K562 (cell line): ENCODE data around the gene ARMC7. TPM values are rescaled to one million over a fixed set of nuclear protein-coding genes. Genes with fewer than 3 reads are reported as not detected.
"Not testable (repeated sequence)": the region's sequence is repeated elsewhere in the genome, so short reads cannot be mapped to it uniquely, and the experiment has no call there.

Experiments used
- ATAC-seq: fragments of 200-7000 bp; cut with Tn5 transposase; 3 replicates; pipeline ENCODE4 v1.9.1; 2020; ENCODE audit warnings: moderate library complexity
- BruUV-seq: library from RNA; stranded (reverse); fragments of 400-500 nt; replicated peaks from 2 replicates; lab custom pipeline; 2021; lab: Mats Ljungman, UMichigan
- CTCF ChIA-PET: fragments of 300-600 bp; formaldehyde crosslinking; extraction: SDS; loops from one replicate; lab custom pipeline; 2021; ENCODE audit warnings: low intra/inter-chr PET ratio; lab: Yijun Ruan, JAX
- POLR2A ChIA-PET: fragments of 300-600, 350-650 bp; sonication (Branson Sonifier 250); formaldehyde crosslinking; extraction: SDS; loops from one replicate; lab custom pipeline; 2021; ENCODE audit warnings: antibody characterized with exemption, inconsistent platforms; lab: Yijun Ruan, JAX
- DNase-seq, 4 experiments: peaks; one replicate each; pipeline versions ENCODE4 v3.0.0 to v3.0.0-alpha.2; 2011 to 2018; ENCODE audit warnings: low spot score in 3 of 4, mixed read lengths in 3 of 4; ENCODE audit errors: extremely low read depth in 1 of 4
- FAIRE-seq: peaks from 2 replicates; lab custom pipeline; 2011; peaks lifted over from hg19 to GRCh38; lab: Jason Lieb, UNC
- H2AFZ ChIP-seq: 2 replicates; pipeline ENCODE4 v1.6.0; 2011; ENCODE audit warnings: low read depth, low read length, control low read depth, inconsistent platforms
- H3K27ac ChIP-seq: fragments of 200-600 bp; 3 replicates; pipeline ENCODE4 v1.8.0; 2011; ENCODE audit warnings: low read depth, mild to moderate bottlenecking, control low read depth, inconsistent platforms, low read length, moderate library complexity, mixed read lengths; ENCODE audit errors: extremely low read depth
- H3K27me3 ChIP-seq, 2 experiments: fragments of 300-600 bp in 1 of 2; 2 replicates in 1 of 2; 3 replicates in 1 of 2; pipeline versions ENCODE4 v1.6.0 to v1.8.0; 2011; ENCODE audit warnings: inconsistent platforms in 2 of 2, low read length in 2 of 2, mild to moderate bottlenecking in 1 of 2, mixed read lengths in 1 of 2, moderate library complexity in 1 of 2; ENCODE audit not compliant: control insufficient read depth in 2 of 2, insufficient read depth in 2 of 2
- H3K36me3 ChIP-seq: fragments of 300-600 bp; 3 replicates; pipeline ENCODE4 v1.8.0; 2011; ENCODE audit warnings: mild to moderate bottlenecking, low read length, inconsistent platforms; ENCODE audit not compliant: control insufficient read depth, insufficient read depth
- H3K4me1 ChIP-seq, 2 experiments: fragments of 200-600 bp in 1 of 2; replicated peaks in 1 of 2; 2 replicates in 1 of 2; 3 replicates in 1 of 2; pipeline versions ENCODE4 v1.5.1 to v1.8.0; 2011; ENCODE audit warnings: inconsistent platforms in 2 of 2, low read length in 2 of 2, mild to moderate bottlenecking in 1 of 2, mixed read lengths in 1 of 2, moderate library complexity in 1 of 2; ENCODE audit not compliant: control insufficient read depth in 2 of 2, insufficient read depth in 2 of 2
- H3K4me2 ChIP-seq: 2 replicates; pipeline ENCODE4 v1.6.1; 2011; ENCODE audit warnings: low read length, control low read depth, inconsistent platforms, mixed read lengths; ENCODE audit not compliant: insufficient read depth
- H3K4me3 ChIP-seq: fragments of 200-600 bp; sonication (generic), shearing (Covaris generic); 2 replicates; pipeline ENCODE4 v1.5.1; 2016; ENCODE audit warnings: control low read depth, inconsistent platforms
- H3K79me2 ChIP-seq: fragments of 200-600 bp; 3 replicates; pipeline ENCODE4 v1.8.0; 2011; ENCODE audit warnings: low read length, inconsistent platforms; ENCODE audit not compliant: control insufficient read depth, insufficient read depth
- H3K9ac ChIP-seq, 2 experiments: 2 replicates each; pipeline versions ENCODE4 v1.6.0 to v1.6.1; 2011; ENCODE audit warnings: low read depth in 2 of 2, low read length in 2 of 2, control low read depth in 1 of 2, inconsistent platforms in 1 of 2, mild to moderate bottlenecking in 1 of 2, mixed read lengths in 1 of 2; ENCODE audit not compliant: insufficient read depth in 1 of 2
- H3K9me1 ChIP-seq: one replicate; pipeline ENCODE4 v1.6.0; 2011; ENCODE audit warnings: inconsistent platforms, mild to moderate bottlenecking, low read length, moderate library complexity; ENCODE audit not compliant: control insufficient read depth, insufficient read depth
- H3K9me3 ChIP-seq: replicated peaks from 2 replicates; pipeline ENCODE4 v1.5.1; 2011; ENCODE audit warnings: low read depth, low read length, inconsistent platforms; ENCODE audit not compliant: control insufficient read depth, insufficient read depth
- H4K20me1 ChIP-seq: replicated peaks from 2 replicates; pipeline ENCODE4 v1.6.1; 2011; ENCODE audit warnings: low read length, inconsistent platforms, mixed read lengths; ENCODE audit not compliant: control insufficient read depth, insufficient read depth
- ETV1 ChIP-seq: fragments of 450-650 bp; conservative IDR thresholded peaks from 2 replicates; pipeline ENCODE4 v1.6.1; 2016; ENCODE audit warnings: missing genetic modification characterization, control low read depth, low read depth, missing compliant biosample characterization
- JUND ChIP-seq, 2 experiments: IDR thresholded peaks; 2 replicates in 1 of 2; 3 replicates in 1 of 2; pipeline ENCODE4 v1.6.1; 2011; ENCODE audit warnings: borderline replicate concordance in 2 of 2, low read depth in 2 of 2, low read length in 2 of 2, improper control_type of control experiment in 1 of 2, missing biosample characterization in 1 of 2, missing genetic modification characterization in 1 of 2, missing genetic modification reagents in 1 of 2
- KDM1A ChIP-seq, 2 experiments: fragments of 450-650 bp; IDR thresholded peaks; 2 replicates each; pipeline ENCODE4 v1.6.1; 2016; ENCODE audit warnings: mild to moderate bottlenecking in 2 of 2
- LEF1 ChIP-seq: fragments of 450-650 bp; IDR thresholded peaks from 2 replicates; pipeline ENCODE4 v1.6.1; 2016; ENCODE audit warnings: mild to moderate bottlenecking
- MEIS2 ChIP-seq: fragments of 450-650 bp; IDR thresholded peaks from 2 replicates; pipeline ENCODE4 v1.6.1; 2014; ENCODE audit warnings: mild to moderate bottlenecking; ENCODE audit not compliant: partially characterized antibody
- RCOR1 ChIP-seq, 2 experiments: IDR thresholded peaks; 2 replicates each; pipeline ENCODE4 v1.6.1; 2012; ENCODE audit warnings: low read depth in 2 of 2, low read length in 2 of 2, borderline replicate concordance in 1 of 2, improper control_type of control experiment in 1 of 2
- RNF2 ChIP-seq: sonication (generic); IDR thresholded peaks from 2 replicates; pipeline ENCODE4 v1.6.1; 2016
- SNAPC5 ChIP-seq: fragments of 250-450 bp; sonication (Bioruptor Pico); IDR thresholded peaks from 2 replicates; pipeline ENCODE4 v1.8.0; 2021; ENCODE audit warnings: moderate library complexity, mild to moderate bottlenecking, inconsistent platforms
- TRIM24 ChIP-seq, 2 experiments: fragments of 450-650 bp; IDR thresholded peaks; 2 replicates each; pipeline ENCODE4 v1.6.1; 2016
- ZNF592 ChIP-seq: fragments of 450-650 bp; IDR thresholded peaks from 2 replicates; pipeline ENCODE4 v1.6.1; 2017; ENCODE audit warnings: antibody characterized with exemption, mild to moderate bottlenecking
- WGBS: fragments of 100-300 bp; shearing (Covaris generic); methylation state at CpG from one replicate; pipeline ENCODE4 v1.1.6; 2016; ENCODE audit warnings: low coverage, mixed read lengths; ENCODE audit not compliant: insufficient coverage; ENCODE audit errors: missing lambda C conversion rate; 5-methylcytosine and 5-hydroxymethylcytosine counted together
- in situ Hi-C: fragments of 300-500 bp; cut with MboI; formaldehyde crosslinking; loops from 4 replicates; pipeline ENCODE4 v1.15.0; 2018; ENCODE audit warnings: inconsistent platforms, mixed read lengths
- intact Hi-C: fragments of 100-400 bp; cut with micrococcal nuclease; formaldehyde crosslinking; loops from 2 replicates; pipeline ENCODE4 v1.14.2; 2022
- polyA plus RNA-seq, 8 experiments: library from polyadenylated mRNA; depleted of rRNA in 4 of 8; stranded (reverse) in 5 of 8; unstranded in 3 of 8; fragments of >200 nt; fragmentation: Nextera tagmentation in 2 of 8; fragmentation: Illumina TruSeq in 1 of 8; extraction: Ambion mirVana in 2 of 8; extraction: Trizol in 1 of 8; gene quantifications; 2 replicates each; pipeline versions ENCODE4 v1.2.1 to v1.2.3, GENCODE V29; 2011 to 2014; ENCODE audit warnings: inconsistent platforms in 1 of 8, missing spikeins in 1 of 8
- total RNA-seq, 7 experiments: library from RNA; depleted of rRNA in 6 of 7; stranded (reverse); fragments of >200 nt in 6 of 7; fragmentation: Illumina TruSeq in 2 of 7; extraction: Trizol in 2 of 7; gene quantifications; 2 replicates each; pipeline versions ENCODE4 v1.2.1 to v1.2.3, GENCODE V29; 2011 to 2021; ENCODE audit warnings: low replicate concordance in 1 of 7

The ARMC7 gene
- total and polyA plus RNA-seq, 9 of the 15 experiments (the other 6 are each of a cell fraction or from before 2014, with no cell fraction given), result 1.4 to 15.2 (median 5.9) TPM

DNA sequence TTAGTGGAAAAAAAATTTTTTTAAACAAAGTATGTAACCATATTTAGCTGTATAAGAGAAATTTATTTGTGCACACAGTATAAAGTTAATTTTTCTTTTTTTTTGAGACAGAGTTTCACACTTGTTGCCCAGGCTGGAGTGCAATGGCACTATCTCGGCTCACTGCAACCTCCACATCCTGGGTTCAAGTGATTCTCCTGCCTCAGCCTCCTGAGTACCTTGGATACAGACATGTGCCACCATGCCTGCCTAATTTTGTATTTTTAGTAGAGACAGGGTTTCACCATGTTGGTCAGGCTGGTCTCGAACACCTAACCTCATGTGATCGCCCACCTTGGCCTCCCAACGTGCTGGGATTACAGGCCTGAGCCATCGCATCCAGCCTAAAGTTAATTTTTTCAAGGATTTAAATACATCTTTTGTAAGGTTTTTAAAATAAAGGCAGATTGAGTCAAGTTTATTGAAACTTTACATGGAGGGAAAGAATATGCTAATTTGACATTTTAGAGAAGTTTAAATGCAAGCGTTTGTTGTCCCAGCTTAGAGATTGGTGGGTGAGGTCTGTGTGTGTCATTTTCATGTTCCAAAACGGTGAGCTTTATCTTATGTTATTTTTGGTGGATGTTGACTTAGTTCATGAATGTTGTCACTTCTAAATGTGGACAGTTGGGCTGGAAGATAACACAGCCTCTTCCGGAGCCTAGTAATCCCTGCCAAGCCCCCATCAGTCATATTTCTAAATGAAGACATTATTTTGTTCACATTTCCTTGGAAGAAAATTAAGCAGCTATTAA lies 38.1 kb upstream of the ARMC7 start:
- intact Hi-C loops, result loop anchor here (5.0 kb wide), 1 partner anchor 36 kb away; the partner anchor contains the start of gene ARMC7
- peaks cover 30 to 32% of the 10 kb centered on the region in 2 experiments for H3K4me1 ChIP-seq
- in situ Hi-C loops, H3K4me3 ChIP-seq, H3K9me3 ChIP-seq, H3K27me3 ChIP-seq, BruUV-seq, H4K20me1 ChIP-seq, H3K9me1 ChIP-seq, H3K79me2 ChIP-seq, H3K36me3 ChIP-seq, CTCF ChIA-PET: not testable (repeated sequence)
- peak in 2 of 4 experiments; percentile 72 to 85 for DNase-seq
- POLR2A ChIA-PET, result interaction anchor here (0.5 to 3.1 kb wide), 17 partner anchors 9 to 133 kb away, joined by 3 to 12 read pairs (median 4); partner anchors contain the start of genes ARMC7, ATP5PD and SLC16A5
- peak overlapping the region; percentile 48 for H3K4me2 ChIP-seq
- H3K27ac ChIP-seq, result peak overlapping the region; percentile 92
- FAIRE-seq, result peak; percentile 91
- 23% methylated on average over 8 of the region's 8 CpGs for WGBS
- H3K9ac ChIP-seq, result peak overlapping the region; percentile 49 to 70; a peak in 3 of 4 replicates
- peak overlapping the region; percentile 76 for H2AFZ ChIP-seq
- ATAC-seq, result peak; percentile 87
- peak; percentile 84 for TF ChIP-seq JUND (IDR thresholded peaks at IDR 0.05; ENCODE audit: borderline replicate concordance, low read depth, low read length)
- TF ChIP-seq JUND (tag; IDR thresholded peaks at IDR 0.05; ENCODE audit: borderline replicate concordance, low read depth, low read length), result peak; percentile 77; the same call in 1 of the 3 replicates
- 0 out of 2 replicates have a peak, but pooled peaks have one; percentile 13 for TF ChIP-seq SNAPC5 (CRISPR knock-in tag)
- TF ChIP-seq KDM1A (IDR thresholded peaks at IDR 0.05), result peak; percentile 52 to 64; a peak in 3 of 4 replicates
- peak; percentile 96 for TF ChIP-seq MEIS2
- peak; percentile 83 for TF ChIP-seq RNF2
- peak in 1 of 2 experiments; percentile 81; a peak in 2 of 4 replicates for TF ChIP-seq RCOR1 (IDR thresholded peaks at IDR 0.05; ENCODE audit: borderline replicate concordance in 1 of 2, low read depth in 2 of 2, low read length in 2 of 2)
- peak; percentile 97 for TF ChIP-seq ETV1 (tag)
- TF ChIP-seq TRIM24 (IDR thresholded peaks at IDR 0.05), result peak in 1 of 2 experiments; percentile 83; a peak in 2 of 4 replicates
- TF ChIP-seq ZNF592, result peak; percentile 85
- peak; percentile 97 for TF ChIP-seq LEF1
